Measurements from ENCODE around the gene IQSEC1. TPM values are rescaled to one million over a fixed set of nuclear protein-coding genes. Genes with fewer than 3 reads are reported as not detected.
A peak's percentile ranks its signal among the peaks of the same experiment; 100 is the strongest.

IQSEC1 gene
- total RNA-seq, 1 experiment from 2014 or later, result 9.7 TPM

GRCh38 chr3:13018561-13019242 is 54.5 kb downstream of the IQSEC1 start:
- no peak for DNase-seq (ENCODE audit: extremely low read depth, low read depth)

- no peak for DNase-seq (ENCODE audit: extremely low read depth, low read depth)
Measured at GRCh38 chr3:13018043-13018451, 55.2 kb downstream of the IQSEC1 start.

- DNase-seq (ENCODE audit: extremely low read depth, low read depth), result no peak
Measured at GRCh38 chr3:13017361-13018042, 55.7 kb downstream of the IQSEC1 start.

GRCh38 chr3:13016721-13017255 is 56.4 kb downstream of the IQSEC1 start:
- no peak for DNase-seq (ENCODE audit: extremely low read depth, low read depth)

- DNase-seq (ENCODE audit: extremely low read depth, low read depth), result no peak
Measured at GRCh38 chr3:13016083-13016720, 57.0 kb downstream of the IQSEC1 start.

GRCh38 chr3:13015286-13016082 is 57.7 kb downstream of the IQSEC1 start:
- DNase-seq (ENCODE audit: extremely low read depth, low read depth), result no peak

GRCh38 chr3:13014755-13015285 is 58.4 kb downstream of the IQSEC1 start:
- no peak for DNase-seq (ENCODE audit: extremely low read depth, low read depth)

GRCh38 chr3:13013994-13014754 is 59.1 kb downstream of the IQSEC1 start:
- DNase-seq (ENCODE audit: extremely low read depth, low read depth), result no peak

GRCh38 chr3:13013566-13013965 is 59.7 kb downstream of the IQSEC1 start:
- DNase-seq (ENCODE audit: extremely low read depth, low read depth), result no peak

GRCh38 chr3:13013151-13013561 is 60.1 kb downstream of the IQSEC1 start:
- no peak for DNase-seq (ENCODE audit: extremely low read depth, low read depth)

GRCh38 chr3:13012221-13012691 is 61.0 kb downstream of the IQSEC1 start:
- DNase-seq (ENCODE audit: extremely low read depth, low read depth), result no peak

- DNase-seq (ENCODE audit: extremely low read depth, low read depth), result peak; percentile 75
Measured at GRCh38 chr3:13011573-13012220, 61.5 kb downstream of the IQSEC1 start.

GRCh38 chr3:13010780-13011572 is 62.3 kb downstream of the IQSEC1 start:
- DNase-seq (ENCODE audit: extremely low read depth, low read depth), result no peak

- DNase-seq (ENCODE audit: extremely low read depth, low read depth), result no peak
Measured at GRCh38 chr3:13009946-13010315, 63.3 kb downstream of the IQSEC1 start.

GRCh38 chr3:13009132-13009945 is 63.9 kb downstream of the IQSEC1 start:
- DNase-seq (ENCODE audit: extremely low read depth, low read depth), result no peak

- DNase-seq (ENCODE audit: extremely low read depth, low read depth), result no peak
Measured at GRCh38 chr3:13008155-13008995, 64.9 kb downstream of the IQSEC1 start.
